Measurements from ENCODE around the gene NEK6. TPM values are rescaled to one million over a fixed set of nuclear protein-coding genes. Genes with fewer than 3 reads are reported as not detected.

Gene NEK6
- total RNA-seq, 4 donors from 2014 or later: 25.3 to 53.1 (median 43.3) TPM

DNA sequence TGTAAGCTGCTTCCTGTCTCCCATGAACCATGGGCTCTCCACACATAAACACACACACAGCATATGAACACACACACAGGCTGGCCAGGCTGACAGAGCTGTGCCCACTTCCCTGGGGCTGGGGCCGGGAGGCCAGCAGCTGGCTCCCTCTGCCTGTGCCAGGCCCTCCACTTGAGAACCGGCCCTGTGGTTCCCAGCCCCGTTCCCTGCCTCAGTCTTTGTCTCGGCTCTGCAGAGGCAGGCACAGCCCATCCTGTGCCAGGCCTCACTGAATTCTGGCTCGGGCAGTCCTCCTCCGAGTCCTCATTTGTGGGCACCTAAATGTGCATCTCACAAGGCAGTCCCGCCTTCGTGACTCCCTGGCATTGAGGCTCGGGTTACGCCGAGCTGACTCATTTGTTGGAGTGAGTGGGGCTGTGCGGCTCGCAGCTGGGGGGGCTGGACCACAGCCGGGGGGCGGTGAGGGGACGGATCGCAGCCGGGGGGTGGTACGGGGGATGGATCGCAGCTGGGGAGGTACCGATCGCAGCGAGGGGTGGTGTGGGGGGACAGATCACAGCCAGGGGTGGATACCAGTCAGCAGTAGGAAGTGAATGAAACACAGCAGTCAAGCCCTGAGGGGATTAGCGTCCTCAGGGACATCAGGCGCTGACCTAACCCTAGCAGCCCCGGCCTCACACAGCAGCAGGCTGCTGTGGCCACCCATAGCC, 85.2 kb downstream of the NEK6 start:
- no peak overlapping the region for H3K4me3 ChIP-seq
- 29 to 31% methylated on average over 20 to 26 of the region's 26 CpGs for WGBS, 2 donors
- H3K9me3 ChIP-seq: peaks cover 0 to 2% (median 0%) of the 10 kb centered on the region in 4 donors
- peak; percentile 18 to 34 for DNase-seq (ENCODE audit: low spot score in 2 of 2)
- peak overlapping the region; percentile 43 to 90 (median 74) for H3K27ac ChIP-seq
- peaks cover 0 to 21% (median 10%) of the 10 kb centered on the region in 4 donors for H3K4me1 ChIP-seq
- TF ChIP-seq EP300 (IDR thresholded peaks at IDR 0.05) (peak in 1 of 2 donors; percentile 60), POLR2A (IDR thresholded peaks at IDR 0.05) (peak in 1 of 2 donors; percentile 28)
- TF ChIP-seq, protein P1, sequence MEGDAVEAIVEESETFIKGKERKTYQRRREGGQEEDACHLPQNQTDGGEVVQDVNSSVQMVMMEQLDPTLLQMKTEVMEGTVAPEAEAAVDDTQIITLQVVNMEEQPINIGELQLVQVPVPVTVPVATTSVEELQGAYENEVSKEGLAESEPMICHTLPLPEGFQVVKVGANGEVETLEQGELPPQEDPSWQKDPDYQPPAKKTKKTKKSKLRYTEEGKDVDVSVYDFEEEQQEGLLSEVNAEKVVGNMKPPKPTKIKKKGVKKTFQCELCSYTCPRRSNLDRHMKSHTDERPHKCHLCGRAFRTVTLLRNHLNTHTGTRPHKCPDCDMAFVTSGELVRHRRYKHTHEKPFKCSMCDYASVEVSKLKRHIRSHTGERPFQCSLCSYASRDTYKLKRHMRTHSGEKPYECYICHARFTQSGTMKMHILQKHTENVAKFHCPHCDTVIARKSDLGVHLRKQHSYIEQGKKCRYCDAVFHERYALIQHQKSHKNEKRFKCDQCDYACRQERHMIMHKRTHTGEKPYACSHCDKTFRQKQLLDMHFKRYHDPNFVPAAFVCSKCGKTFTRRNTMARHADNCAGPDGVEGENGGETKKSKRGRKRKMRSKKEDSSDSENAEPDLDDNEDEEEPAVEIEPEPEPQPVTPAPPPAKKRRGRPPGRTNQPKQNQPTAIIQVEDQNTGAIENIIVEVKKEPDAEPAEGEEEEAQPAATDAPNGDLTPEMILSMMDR (IDR thresholded peaks at IDR 0.05): no peak
- no peaks in the 10 kb centered on the region for H3K27me3 ChIP-seq
- H3K36me3 ChIP-seq: peaks cover 3 to 84% (median 4%) of the 10 kb centered on the region in 3 donors

GRCh38 chr9:124343533-124344290, 86.0 kb downstream of the NEK6 start:
- no peaks in the 10 kb centered on the region for H3K27me3 ChIP-seq
- TF ChIP-seq, protein P1 (IDR thresholded peaks at IDR 0.05): no peak
- no peak for TF ChIP-seq EP300 (IDR thresholded peaks at IDR 0.05)
- no peak for TF ChIP-seq POLR2A (IDR thresholded peaks at IDR 0.05)
- H3K9me3 ChIP-seq: no peaks in the 10 kb centered on the region
- DNase-seq (ENCODE audit: low spot score in 2 of 2): no peak
- H3K27ac ChIP-seq: peak overlapping the region; percentile 43 to 90 (median 74)
- H3K4me3 ChIP-seq: no peak overlapping the region
- WGBS, 2 donors: 83 to 88% methylated on average over 17 to 21 of the region's 23 CpGs
- H3K36me3 ChIP-seq: peaks cover 4 to 84% (median 11%) of the 10 kb centered on the region in 3 donors
- H3K4me1 ChIP-seq: peaks cover 0 to 21% (median 10%) of the 10 kb centered on the region in 4 donors

- Histone ChIP-seq H3K4me3 (no peak overlapping the region), H3K36me3 (peaks cover 4 to 87% (median 11%) of the 10 kb centered on the region in 3 donors)
- 90 to 92% methylated on average over 22 to 28 of the region's 29 CpGs for WGBS, 2 donors
Observed at GRCh38 chr9:124344291-124345050, 86.7 kb downstream of the NEK6 start.

GRCh38 chr9:124345063-124345462, 87.3 kb downstream of the NEK6 start:
- Histone ChIP-seq H3K4me3 (no peak overlapping the region), H3K36me3 (peaks cover 4 to 87% (median 11%) of the 10 kb centered on the region in 3 donors), H3K9me3 (no peaks in the 10 kb centered on the region), H3K4me1 (peaks cover 0 to 21% (median 10%) of the 10 kb centered on the region in 4 donors), H3K27ac (peak overlapping the region in 2 of 4 donors; percentile 84 to 90), H3K27me3 (no peaks in the 10 kb centered on the region)
- 70 to 82% methylated on average over 14 of the region's 14 CpGs for WGBS, 2 donors
- TF ChIP-seq, protein P1 (IDR thresholded peaks at IDR 0.05): no peak
- TF ChIP-seq POLR2A (IDR thresholded peaks at IDR 0.05): no peak
- DNase-seq (ENCODE audit: low spot score in 2 of 2): no peak

More at GRCh38 chr9:124344291-124345050, 86.7 kb downstream of the NEK6 start:
- H3K9me3 ChIP-seq: no peaks in the 10 kb centered on the region
- no peaks in the 10 kb centered on the region for H3K27me3 ChIP-seq
- no peak for DNase-seq (ENCODE audit: low spot score in 2 of 2)
- H3K27ac ChIP-seq: peak overlapping the region in 3 of 4 donors; percentile 43 to 90 (median 84)
- TF ChIP-seq EP300 (IDR thresholded peaks at IDR 0.05) (no peak), POLR2A (IDR thresholded peaks at IDR 0.05) (no peak)
- TF ChIP-seq, protein P1 (IDR thresholded peaks at IDR 0.05): no peak
- H3K4me1 ChIP-seq: peaks cover 0 to 21% (median 10%) of the 10 kb centered on the region in 4 donors

All from tibial nerve (tissue), 4 donors.